Tibial nerve (tissue), 4 donors: ENCODE results near the gene OXER1. TPM values are rescaled to one million over a fixed set of nuclear protein-coding genes. Genes with fewer than 3 reads are reported as not detected.

Source experiments
- DNase-seq, 2 donors: peaks; one replicate each; pipeline ENCODE4 v3.0.0-alpha.2; 2019; ENCODE audit warnings: low spot score in 2 of 2
- H3K27ac ChIP-seq, 4 donors: fragments of 200-600 bp; sonication (generic) in 3 of 4; one replicate each; pipeline ENCODE4 v1.5.1; 2017 to 2019; ENCODE audit warnings: mild to moderate bottlenecking in 1 of 4
- H3K27me3 ChIP-seq, 2 donors: fragments of 200-600 bp; sonication (generic) in 1 of 2; one replicate each; pipeline versions ENCODE4 v1.5.1 to v1.6.0; 2017 to 2019
- H3K36me3 ChIP-seq, 3 donors: fragments of 200-600 bp; sonication (generic); one replicate each; pipeline ENCODE4 v1.5.1; 2018 to 2019
- H3K4me1 ChIP-seq, 4 donors: fragments of 200-600 bp; sonication (generic) in 3 of 4; one replicate each; pipeline ENCODE4 v1.5.1; 2017 to 2019
- H3K4me3 ChIP-seq, 4 donors: fragments of 200-600 bp; sonication (generic) in 3 of 4; one replicate each; pipeline ENCODE4 v1.5.1; 2017 to 2019; ENCODE audit warnings: mild to moderate bottlenecking in 1 of 4, moderate library complexity in 1 of 4
- H3K9me3 ChIP-seq, 4 donors: fragments of 200-600 bp; sonication (generic) in 3 of 4; one replicate each; pipeline ENCODE4 v1.5.1; 2017 to 2019
- CTCF ChIP-seq, 5 experiments: fragments of 200-600 bp in 3 of 5; fragments of 450-650 bp in 2 of 5; sonication (generic) in 3 of 5; IDR thresholded peaks; one replicate each; pipeline ENCODE4 v1.5.1; 2016 to 2019; ENCODE audit warnings: antibody characterized with exemption in 5 of 5, mild to moderate bottlenecking in 3 of 5, moderate library complexity in 2 of 5
- EP300 ChIP-seq, 2 donors: sonication (generic); formaldehyde crosslinking; IDR thresholded peaks; one replicate each; pipeline ENCODE4 v1.6.1; 2017; ENCODE audit warnings: antibody characterized with exemption in 2 of 2, mild to moderate bottlenecking in 1 of 2
- POLR2A ChIP-seq, 2 donors: fragments of 450-650 bp; IDR thresholded peaks; one replicate each; pipeline ENCODE4 v1.6.1; 2017; ENCODE audit warnings: antibody characterized with exemption in 2 of 2, mild to moderate bottlenecking in 2 of 2, moderate library complexity in 2 of 2
- WGBS, 2 donors: methylation state at CpG; one replicate each; pipeline ENCODE4 v1.1.5; 2018; 5-methylcytosine and 5-hydroxymethylcytosine counted together
- total RNA-seq, 4 donors: library from RNA; depleted of rRNA; stranded (reverse); fragments of >200 nt; gene quantifications; one replicate each; pipeline ENCODE4 v1.1.0, GENCODE V29; 2016

The OXER1 gene
- total RNA-seq, 4 donors from 2014 or later = 0.60 to 3.7 (median 1.3) TPM

GRCh38 chr2:42799881-42800280, 35.9 kb upstream of the OXER1 start:
- Histone ChIP-seq H3K27ac (no peak overlapping the region), H3K4me3 (no peak overlapping the region), H3K9me3 (no peaks in the 10 kb centered on the region), H3K27me3 (no peaks in the 10 kb centered on the region), H3K4me1 (peaks cover 0 to 12% (median 8%) of the 10 kb centered on the region in 4 donors), H3K36me3 (no peaks in the 10 kb centered on the region)
- no peak for DNase-seq
- 72 to 92% methylated on average over 4 of the region's 4 CpGs for WGBS, 2 donors
- TF ChIP-seq EP300 (IDR thresholded peaks at IDR 0.05) (no peak), POLR2A (IDR thresholded peaks at IDR 0.05) (no peak), CTCF (IDR thresholded peaks at IDR 0.05) (no peak)

GRCh38 chr2:42797281-42797680, 33.3 kb upstream of the OXER1 start:
- DNase-seq = no peak
- Histone ChIP-seq H3K4me3 (no peak overlapping the region), H3K36me3 (no peaks in the 10 kb centered on the region), H3K27ac (no peak overlapping the region), H3K27me3 (no peaks in the 10 kb centered on the region), H3K9me3 (no peaks in the 10 kb centered on the region), H3K4me1 (peaks cover 0 to 30% (median 14%) of the 10 kb centered on the region in 4 donors)
- TF ChIP-seq POLR2A (IDR thresholded peaks at IDR 0.05) (no peak), EP300 (IDR thresholded peaks at IDR 0.05) (no peak), CTCF (IDR thresholded peaks at IDR 0.05) (no peak)
- 78 to 88% methylated on average over 6 of the region's 6 CpGs for WGBS, 2 donors

GRCh38 chr2:42796427-42797248, 32.7 kb upstream of the OXER1 start:
- no peak overlapping the region for H3K27ac ChIP-seq
- no peak for TF ChIP-seq EP300 (IDR thresholded peaks at IDR 0.05)
- TF ChIP-seq CTCF (IDR thresholded peaks at IDR 0.05) = no peak
- TF ChIP-seq POLR2A (IDR thresholded peaks at IDR 0.05) = no peak
- WGBS, 2 donors = 52 to 71% methylated on average over 7 of the region's 7 CpGs
- H3K36me3 ChIP-seq = no peaks in the 10 kb centered on the region
- H3K27me3 ChIP-seq = no peaks in the 10 kb centered on the region
- peaks cover 0 to 36% (median 14%) of the 10 kb centered on the region in 4 donors for H3K4me1 ChIP-seq
- DNase-seq = no peak
- H3K9me3 ChIP-seq = no peaks in the 10 kb centered on the region
- no peak overlapping the region for H3K4me3 ChIP-seq

GRCh38 chr2:42795841-42796301, 31.9 kb upstream of the OXER1 start:
- Histone ChIP-seq H3K27ac (peak overlapping the region in 1 of 4 donors; percentile 32), H3K9me3 (no peaks in the 10 kb centered on the region), H3K36me3 (no peaks in the 10 kb centered on the region), H3K4me1 (peaks cover 0 to 36% (median 12%) of the 10 kb centered on the region in 4 donors), H3K27me3 (no peaks in the 10 kb centered on the region), H3K4me3 (no peak overlapping the region)
- TF ChIP-seq EP300 (IDR thresholded peaks at IDR 0.05) (no peak), POLR2A (IDR thresholded peaks at IDR 0.05) (no peak), CTCF (IDR thresholded peaks at IDR 0.05) (no peak)
- no peak for DNase-seq
- whole genome bisulfite sequencing, 2 donors = 49 to 63% methylated on average over 3 of the region's 3 CpGs

- H3K36me3 ChIP-seq = no peaks in the 10 kb centered on the region
- 91 to 95% methylated on average over 6 of the region's 6 CpGs for WGBS, 2 donors
- TF ChIP-seq CTCF (IDR thresholded peaks at IDR 0.05) = no peak
- no peak for TF ChIP-seq EP300 (IDR thresholded peaks at IDR 0.05)
- TF ChIP-seq POLR2A (IDR thresholded peaks at IDR 0.05) = no peak
- H3K27me3 ChIP-seq = no peaks in the 10 kb centered on the region
- no peaks in the 10 kb centered on the region for H3K9me3 ChIP-seq
- peak overlapping the region in 1 of 4 donors; percentile 3 for H3K27ac ChIP-seq
- no peak overlapping the region for H3K4me3 ChIP-seq
- no peak for DNase-seq
- H3K4me1 ChIP-seq = peaks cover 0 to 34% (median 12%) of the 10 kb centered on the region in 4 donors
Measured at GRCh38 chr2:42795275-42795674, 31.3 kb upstream of the OXER1 start.
